Stimulated activated CD8-positive, alpha-beta memory T cell treated with anti-CD3 and anti-CD28 coated beads, Interleukin-15, amount 100 ng/mL, for 48 hours (primary cell): ENCODE results near the gene PCARE.

Experiments used
- DNase-seq, 2 donors: peaks; one replicate each; pipeline ENCODE4 v3.0.0-alpha.2; 2020; ENCODE audit warnings: low read depth in 2 of 2

Gene PCARE

DNA sequence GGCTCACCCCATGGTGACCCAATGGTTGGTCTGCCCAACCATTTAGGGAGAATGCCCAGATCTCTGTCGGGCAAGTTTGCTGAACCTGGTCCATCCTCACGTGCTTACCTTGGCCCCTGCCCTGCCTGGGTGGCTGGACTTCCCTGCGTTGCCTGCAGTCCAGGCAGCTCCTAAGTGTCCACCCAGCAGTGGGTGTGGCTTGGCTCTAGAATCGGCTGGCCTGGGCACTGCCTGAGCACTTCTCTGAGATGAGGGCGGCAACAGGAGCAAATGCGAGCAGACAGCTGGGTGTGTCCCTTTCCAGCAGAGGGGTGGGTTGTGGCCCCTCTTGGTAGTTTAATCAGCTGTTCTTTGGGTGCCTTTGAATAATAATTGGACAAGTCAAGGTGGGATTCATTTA, 11.3 kb downstream of the PCARE start:
- no peak for DNase-seq

DNA sequence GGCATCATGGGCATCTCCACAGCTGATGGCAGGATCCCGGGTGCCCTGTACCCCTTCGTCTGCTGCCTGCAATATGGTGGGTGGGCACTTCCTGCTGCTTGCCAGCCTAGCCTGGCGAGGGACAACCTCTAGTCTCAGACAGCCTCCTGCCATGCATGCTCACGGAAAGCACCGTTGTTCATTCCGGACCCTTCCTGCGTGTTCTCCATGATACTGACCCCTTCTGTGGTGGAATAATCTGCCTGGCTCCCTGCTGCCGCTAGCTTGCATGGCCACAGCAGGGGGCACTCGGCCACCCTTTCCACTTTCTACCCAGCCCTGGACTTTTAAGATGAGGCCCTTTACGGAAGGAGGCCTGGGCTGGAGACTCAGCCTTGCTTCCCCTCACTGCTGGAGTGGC, 12.0 kb downstream of the PCARE start:
- no peak for DNase-seq

DNA sequence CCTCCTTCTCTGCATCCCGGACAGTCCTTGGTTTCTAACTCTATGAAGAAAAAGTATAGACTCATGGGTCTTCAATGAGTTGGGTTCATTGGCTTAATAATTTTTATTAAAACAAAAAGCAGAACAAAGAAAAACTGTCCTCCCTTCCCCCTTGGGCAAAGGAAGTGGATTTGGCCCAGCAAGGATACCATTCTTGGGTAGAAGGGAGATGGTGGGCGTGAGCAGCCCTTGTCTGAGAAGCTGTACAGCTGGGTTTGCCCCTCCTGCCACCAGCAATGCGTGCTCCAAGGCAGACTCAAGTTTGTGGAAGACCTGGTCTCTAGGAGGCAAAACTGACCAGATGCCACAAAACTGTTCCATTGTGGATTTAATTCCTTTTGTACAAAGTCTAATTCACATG, 12.7 kb downstream of the PCARE start:
- no peak for DNase-seq

DNA sequence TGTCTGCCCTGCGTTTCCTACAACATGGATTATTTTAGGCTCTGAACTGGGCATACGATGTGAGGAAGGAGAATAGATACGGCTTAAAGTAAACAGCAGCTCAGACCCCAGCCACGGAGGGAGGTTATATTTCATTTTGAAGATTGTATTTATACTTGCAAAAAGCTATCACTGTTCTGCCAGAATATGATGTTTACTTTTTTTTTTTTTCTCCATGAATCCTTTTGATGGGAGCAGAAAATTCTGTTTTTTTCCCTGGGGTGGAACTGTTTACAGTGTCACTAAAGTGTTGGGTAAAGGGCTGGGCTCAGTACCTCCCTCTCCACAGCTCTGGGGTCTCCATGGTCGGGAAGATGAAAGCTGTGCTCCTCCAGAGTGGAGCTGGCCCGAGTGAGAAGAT, 13.1 kb downstream of the PCARE start:
- no peak for DNase-seq

DNA sequence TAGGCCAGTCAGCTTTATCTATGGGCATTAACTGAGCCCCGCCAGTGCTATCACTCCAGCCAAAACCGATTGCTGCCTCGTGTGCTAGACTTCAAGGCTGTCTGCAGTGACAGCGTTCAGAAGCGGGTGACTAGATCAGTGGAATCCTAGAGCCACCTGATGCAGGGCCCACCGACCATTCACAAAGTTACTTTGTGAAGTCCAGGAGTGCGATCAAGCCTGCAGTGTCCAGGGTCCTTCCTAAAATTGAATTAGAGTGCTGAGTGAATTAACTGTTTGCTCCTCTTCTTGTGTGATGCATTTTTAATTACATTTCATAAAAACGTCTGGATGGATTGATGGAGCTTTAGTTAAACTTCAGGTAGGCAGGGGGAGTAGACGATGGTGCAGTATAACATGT, 13.9 kb downstream of the PCARE start:
- no peak for DNase-seq

DNA sequence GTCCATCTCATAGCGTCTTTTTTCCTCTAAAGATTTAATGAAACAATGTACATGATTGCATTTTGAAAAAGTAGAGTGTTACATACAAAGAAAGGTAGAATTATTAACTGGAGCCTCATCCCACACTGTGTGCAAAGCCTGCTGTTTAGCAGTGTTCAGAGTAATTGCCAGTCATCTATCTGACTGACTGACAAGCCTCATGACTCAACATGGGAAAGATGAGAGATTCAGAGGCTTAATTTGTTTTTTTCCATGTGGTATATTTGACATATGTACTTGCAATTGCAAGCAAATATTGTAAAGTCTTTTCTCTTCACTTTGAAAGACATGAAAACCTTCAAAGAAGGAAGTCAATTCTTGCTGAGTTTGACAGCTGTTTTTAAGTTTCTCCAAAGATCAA, 14.7 kb downstream of the PCARE start:
- no peak for DNase-seq

DNA sequence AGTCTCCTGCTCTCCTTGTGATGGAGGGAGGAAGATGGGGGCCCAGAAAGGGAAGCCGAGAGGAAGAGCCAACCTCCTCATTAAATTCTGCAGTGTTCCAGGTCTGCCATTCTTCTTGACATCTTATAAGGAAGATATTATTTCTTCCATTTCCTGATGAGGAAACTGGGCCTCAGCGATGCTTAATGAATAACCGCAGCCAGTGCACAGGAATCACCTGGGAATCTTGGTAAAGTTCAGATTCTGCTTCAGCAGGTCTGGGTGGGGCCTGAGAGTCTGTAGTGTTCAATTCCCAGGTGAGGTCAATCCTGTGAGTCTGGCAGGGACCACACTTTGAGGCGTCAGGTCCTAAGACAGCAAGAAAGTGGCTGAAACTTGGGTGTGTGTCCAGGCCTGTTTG, 17.3 kb downstream of the PCARE start:
- DNase-seq = no peak

DNA sequence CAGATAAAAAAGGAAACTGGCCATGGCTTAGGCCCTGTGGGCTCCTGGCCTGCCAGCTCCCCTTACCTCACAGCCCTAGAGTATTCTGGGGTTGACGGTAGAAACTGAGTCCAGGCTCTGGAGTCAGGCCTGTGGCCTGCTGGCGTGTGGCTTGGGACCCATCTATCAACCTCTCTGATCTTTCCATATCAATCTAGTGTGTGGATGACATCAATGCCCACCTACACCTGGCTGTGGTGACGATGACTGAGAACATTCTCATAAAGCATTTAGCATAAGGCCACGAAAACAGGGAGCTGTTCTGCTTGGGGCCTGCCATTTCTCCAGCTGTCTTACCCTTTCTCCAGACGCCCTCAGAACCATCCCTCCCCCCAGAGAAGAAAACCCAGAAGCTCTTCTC, 17.9 kb downstream of the PCARE start:
- peak in 1 of 2 donors; percentile 23 for DNase-seq

DNA sequence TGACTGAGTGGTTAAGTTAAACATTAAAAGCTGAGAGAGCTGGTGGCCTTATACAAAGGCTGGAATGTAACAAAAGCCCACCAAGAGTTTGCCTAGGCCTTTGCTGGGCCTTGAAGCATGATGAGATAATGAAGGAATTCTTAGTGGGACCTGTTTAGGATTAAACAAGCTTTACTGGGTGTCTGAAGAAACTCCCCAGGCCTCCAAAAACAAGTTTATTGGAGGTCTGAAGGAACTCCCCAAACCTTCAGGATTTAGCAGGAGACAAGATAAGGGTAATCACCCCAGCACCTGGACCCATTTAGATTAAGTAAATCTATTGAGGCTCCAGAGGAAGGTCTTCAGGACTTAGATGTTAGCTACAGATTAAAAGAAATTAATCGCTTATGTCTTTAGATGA, 18.7 kb downstream of the PCARE start:
- no peak for DNase-seq

DNA sequence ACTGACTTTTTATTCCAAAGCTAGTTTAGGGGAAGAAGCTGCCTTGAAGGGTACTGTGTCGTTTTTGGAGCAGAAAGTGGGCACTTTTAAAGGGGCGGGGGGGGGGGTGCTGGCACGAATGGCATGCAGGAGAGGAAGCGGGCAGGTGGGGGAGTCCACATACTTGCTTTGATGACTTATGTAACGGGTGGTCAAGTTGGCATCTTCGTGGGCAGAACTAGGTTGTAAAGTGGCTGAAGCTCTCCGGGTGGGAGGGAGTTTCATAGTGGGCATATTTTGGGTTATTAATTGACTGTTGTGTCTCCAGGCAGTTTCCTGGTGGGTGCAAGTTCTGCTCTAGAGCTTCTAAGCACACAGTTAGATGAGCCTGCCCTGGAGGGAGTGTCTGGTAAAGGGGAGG, 19.9 kb downstream of the PCARE start:
- DNase-seq = no peak

DNA sequence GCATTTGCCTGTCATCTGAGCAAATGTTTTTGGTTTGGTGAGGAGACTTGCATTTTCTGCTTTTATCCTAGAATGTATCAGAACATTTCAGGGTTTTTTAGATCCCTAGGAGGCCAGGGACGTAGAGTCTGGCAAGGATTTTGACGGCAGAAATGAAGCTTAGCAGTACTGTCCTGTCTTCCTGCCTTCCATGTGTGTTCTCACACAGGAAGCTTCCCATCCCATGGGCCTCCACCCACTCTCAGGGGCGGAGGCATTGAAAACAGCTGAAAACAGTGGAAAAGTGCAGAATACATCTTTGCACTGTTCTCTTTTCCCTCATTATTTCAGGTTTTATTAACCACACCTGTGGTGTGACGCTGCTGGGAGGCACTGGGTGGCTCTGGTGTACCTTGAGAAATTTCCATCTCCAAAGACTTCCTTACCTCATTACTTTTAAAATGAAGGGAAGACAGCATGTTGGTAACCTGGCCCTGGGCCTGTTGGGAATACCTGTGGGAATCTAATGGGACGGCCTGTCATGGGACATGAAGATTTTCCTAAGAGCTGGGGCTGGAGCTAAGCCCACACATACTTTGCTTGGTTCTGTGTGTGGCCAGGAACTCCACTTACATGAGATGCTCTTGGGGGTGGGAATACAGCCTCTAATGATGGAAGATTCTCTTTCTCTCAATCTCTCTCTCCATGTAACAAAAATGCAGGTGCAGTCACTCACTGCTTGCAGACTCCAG, 20.5 kb downstream of the PCARE start:
- no peak for DNase-seq

DNA sequence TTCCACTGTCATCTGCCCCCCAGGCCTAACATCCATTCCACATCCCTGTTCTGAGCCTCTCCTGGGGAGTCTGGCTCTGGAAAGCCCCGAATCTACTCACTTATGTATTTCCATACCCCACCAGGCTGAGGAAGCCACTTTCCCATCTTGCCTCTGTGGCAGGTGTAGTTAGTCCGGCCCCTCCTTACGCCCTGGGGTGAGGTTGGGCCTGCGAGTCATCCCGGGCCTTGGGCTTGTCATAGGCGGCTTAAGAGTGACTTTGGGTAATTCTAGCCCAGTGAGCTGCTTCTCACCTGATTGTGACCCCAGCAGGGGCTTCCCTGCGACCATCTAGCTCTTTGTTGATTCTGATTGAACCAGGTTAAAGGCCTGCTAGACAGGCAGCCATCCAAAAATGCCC, 21.1 kb downstream of the PCARE start:
- no peak for DNase-seq

DNA sequence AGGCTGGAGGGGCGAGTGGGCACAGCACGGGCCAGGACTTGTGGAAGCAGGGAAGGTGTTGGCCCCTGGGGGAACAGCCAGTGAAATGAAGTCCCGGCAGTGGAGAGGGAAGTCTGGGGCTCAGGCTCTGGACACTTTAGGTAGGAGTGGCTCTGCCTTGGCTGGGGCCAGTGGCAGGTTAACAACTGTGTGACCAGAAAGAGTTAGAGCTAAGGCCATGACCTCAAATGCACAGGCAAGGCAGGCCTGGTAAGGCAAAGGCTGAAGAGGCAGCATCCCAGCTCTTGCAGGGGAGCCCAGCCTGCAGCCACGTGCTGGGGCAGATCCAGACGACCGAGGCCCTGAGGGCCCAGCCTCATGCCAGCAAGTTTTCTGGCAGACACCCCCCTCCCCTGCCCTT, 21.5 kb downstream of the PCARE start:
- DNase-seq = no peak

DNA sequence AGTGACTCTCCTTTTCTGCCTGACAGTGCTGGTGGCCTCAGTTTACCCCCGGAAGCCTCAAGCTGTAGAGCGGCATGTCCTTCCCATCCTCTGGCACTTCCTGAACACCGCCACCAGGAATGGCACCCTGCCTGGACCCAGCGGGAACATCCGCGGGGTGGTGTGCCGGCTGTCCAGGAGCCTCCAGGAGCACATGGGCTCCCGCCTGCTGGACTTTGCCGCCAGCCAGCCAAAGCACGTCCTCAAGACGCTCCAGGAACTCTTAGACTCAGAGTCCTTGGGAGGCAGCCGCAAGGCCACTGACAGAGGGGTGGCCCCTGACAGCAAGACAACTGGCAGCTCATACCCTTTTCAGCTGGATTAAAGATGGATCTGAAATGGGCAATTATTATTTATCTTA, 22.6 kb downstream of the PCARE start:
- no peak for DNase-seq

DNA sequence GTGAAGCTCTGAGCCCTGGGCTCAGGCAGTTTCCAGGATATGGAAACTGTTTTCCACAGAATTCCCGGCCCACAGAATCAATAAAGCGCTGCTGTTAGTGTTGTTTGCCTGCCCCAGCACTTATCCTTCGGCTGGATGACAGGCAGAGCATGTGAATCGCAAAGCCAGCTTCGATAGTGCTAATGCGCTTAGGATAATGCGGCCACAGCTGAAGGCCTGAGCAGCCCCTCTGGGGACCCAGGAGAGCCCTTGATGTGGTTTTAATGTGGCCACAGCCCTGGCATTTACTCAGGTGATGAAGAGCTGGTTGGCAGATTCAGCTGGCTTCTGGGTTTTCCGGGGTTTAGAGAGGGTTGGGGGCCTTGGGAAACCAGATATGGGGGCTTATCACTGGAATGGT, 23.7 kb downstream of the PCARE start:
- DNase-seq = no peak

DNA sequence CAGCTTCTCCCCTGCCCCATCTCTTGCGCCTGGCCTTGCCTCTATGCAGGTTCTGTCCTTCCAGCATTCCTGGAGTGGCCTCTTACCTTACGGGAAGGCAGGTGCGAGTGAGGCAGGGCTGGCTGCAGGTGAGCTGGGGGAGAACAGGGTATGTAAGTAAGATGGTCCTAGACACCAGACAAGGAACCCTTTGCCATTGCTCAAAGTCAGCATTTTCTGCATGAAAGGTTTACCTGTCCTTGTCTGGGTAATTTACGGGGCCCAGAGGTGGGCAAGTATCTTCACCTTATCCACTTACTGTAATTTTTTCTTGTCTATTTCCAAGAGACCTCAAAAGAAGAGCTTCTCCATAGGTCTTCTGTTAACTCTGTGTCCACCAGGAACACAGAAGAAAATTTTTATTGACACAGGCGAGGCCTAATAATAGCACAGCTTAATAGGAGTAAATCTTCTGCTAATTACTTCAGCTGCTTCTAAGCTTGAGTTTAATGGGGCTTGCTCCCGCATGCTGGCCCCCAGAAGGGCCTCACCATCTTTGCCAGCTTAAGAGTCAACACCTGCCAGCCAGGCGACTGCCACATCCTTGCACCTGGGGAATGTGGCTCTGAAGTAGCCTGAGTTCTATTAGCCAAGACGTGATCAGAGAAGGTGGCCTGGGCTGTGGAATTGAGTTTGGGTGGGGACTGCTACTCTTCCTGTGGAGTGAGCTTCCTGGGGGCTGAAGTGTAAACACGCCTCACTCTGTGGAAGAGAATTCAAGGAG, 27.1 kb downstream of the PCARE start:
- no peak for DNase-seq

DNA sequence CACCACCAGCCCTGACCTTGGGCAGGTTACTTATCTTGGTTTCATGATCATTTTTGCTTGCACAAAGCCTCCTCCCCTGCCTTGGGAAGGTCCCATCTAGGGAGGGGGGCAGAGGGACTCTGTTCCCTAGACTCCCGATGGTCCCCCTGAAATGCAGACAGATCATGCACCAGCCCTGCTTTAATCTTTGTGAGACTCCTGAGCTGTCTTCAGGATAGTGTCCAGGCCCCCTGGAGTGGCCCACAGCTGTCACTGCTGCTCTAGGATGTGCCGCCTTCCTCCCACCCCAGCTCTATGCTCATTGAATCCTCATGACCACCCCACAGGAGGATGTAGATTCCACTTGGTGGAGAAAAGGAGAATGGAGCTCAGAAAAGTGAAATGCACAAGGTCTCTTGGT, 28.0 kb downstream of the PCARE start:
- no peak for DNase-seq

DNA sequence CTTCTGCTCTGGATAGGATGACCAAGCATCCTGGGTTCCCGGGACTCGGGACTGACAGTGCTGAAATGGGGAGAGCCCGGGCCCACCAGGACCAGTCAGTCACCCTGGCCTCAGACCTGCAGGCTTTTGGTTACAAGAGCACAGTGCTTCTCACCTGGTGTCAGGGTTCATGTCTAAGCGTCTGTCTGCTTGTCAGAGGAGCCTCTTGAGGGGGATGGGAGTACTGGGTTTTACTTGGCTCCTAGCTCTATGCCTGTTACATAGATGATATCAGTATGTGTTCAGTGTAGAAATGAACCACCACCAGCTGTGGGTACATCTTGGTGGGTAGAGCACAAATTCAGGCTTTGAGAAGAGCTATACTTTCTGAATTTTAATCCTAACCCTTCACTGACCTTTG, 29.9 kb downstream of the PCARE start:
- DNase-seq = no peak

DNA sequence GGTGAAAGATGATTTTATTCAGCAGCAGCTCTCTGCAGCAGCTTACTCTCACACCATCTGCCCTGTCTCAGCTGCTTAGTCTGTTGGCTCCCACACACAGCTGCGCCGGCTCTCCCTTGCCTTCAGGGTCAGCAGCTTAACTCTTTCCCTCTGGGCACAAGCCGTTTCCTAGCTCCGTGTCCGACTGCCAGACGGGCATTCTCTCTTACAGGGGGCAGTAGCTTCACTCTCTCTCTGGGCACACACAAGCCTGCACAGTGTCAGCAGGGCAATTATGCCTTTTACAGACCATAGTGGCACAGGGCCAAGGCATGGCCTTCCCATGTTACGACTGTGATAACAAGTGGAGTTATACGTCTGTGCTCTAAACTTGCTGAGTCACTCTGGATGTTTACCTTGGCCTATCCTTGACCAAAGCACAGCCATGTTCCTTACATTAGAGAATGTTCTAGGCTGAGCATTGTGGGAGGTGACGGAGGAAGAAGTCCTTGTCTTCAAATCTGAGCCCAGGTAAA, 31.7 kb downstream of the PCARE start:
- no peak for DNase-seq

DNA sequence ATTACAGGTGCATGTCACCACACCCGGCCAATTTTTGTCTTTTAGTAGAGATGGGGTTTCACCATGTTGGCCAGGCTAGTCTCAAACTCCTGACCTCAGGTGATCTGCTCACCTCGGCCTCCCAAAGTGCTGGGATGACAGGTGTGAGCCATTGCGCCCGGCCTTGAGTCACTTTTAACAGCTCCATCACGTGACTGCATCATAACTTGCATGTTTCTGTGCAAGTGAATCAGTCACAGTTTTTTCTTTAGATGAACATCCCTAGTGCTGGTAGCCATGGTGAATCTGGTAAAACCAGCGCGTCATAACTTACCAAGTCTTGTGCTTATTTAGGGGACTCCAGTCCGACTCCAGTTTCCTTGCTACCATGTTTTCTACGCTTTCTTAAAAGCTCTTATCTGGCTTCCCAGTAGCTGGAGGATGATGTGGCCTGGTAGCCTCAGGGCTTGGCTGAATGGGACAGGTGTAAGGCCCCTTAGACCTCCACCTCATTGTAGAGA, 33.1 kb downstream of the PCARE start:
- no peak for DNase-seq

DNA sequence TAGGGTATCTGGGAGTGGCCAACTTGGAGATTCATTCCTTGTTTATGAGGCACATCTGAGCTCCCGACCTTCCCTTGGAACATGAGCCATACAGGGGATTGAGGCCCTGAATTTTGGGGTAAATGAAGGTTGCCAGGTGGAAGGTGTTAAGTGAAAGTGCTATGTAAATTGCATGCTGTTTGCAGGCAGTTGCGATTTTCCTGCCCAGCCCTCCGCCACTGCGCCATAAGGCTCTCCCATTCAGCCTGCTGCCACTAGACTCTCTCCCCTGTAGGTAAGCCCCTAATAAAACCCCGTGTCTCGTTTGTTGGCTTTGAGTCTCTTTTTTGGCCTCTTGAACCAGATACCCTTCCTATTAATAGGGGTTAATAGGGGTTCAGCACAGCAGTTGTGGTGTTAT, 33.8 kb downstream of the PCARE start:
- no peak for DNase-seq

DNA sequence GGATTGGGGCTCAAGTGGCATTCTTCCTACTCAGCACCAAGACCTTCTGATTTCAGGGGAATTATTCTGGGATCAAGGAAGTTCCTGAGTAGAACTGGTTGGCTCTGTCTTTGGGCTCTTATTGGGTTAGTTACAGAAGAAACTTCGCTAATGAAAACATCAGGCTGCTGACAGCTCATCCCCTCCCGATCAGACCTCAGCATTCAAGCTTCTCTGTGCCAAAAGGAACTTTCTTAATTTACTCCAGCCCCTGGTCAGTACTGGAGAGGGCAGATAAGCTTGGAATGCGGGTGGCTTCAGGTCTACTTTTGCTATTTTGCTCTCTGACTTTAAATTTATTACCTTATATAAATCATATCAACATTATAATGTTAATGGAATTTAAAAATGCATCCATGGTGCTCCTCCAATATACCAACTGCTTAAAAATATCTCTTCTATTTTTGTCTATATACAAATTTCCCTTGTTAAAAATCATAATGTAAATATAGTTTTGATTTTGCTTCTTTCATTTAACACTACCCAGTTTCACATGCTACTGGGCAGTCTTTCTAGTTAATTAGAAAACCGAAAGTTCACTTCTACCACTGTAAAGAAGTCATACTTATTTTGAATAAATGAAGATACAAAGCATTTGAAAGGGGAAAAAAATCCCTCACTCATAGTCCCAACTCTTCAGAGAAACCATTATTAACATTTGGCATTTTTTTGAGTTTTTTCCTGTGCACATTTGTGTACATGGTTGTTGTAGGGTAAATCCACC, 34.4 kb downstream of the PCARE start:
- no peak for DNase-seq
